Muscle of leg (tissue), 11 donors: ENCODE results near the gene ATR. TPM values are rescaled to one million over a fixed set of nuclear protein-coding genes. Genes with fewer than 3 reads are reported as not detected.
A peak's percentile ranks its signal among the peaks of the same experiment; 100 is the strongest.

ENCODE experiments used
- DNase-seq: peaks from one replicate; pipeline ENCODE4 v3.0.0; 2013
- H3K27ac ChIP-seq: one replicate; pipeline ENCODE4 v1.5.1; 2013; ENCODE audit warnings: mild to moderate bottlenecking, low read length, control low read depth
- H3K27me3 ChIP-seq: one replicate; pipeline ENCODE4 v1.6.1; 2013; ENCODE audit warnings: low read length; ENCODE audit not compliant: control insufficient read depth, insufficient read depth
- H3K36me3 ChIP-seq: one replicate; pipeline ENCODE4 v1.6.1; 2013; ENCODE audit warnings: low read length; ENCODE audit not compliant: control insufficient read depth, insufficient read depth
- H3K4me1 ChIP-seq: one replicate; pipeline ENCODE4 v1.6.1; 2013; ENCODE audit warnings: low read length; ENCODE audit not compliant: control insufficient read depth, insufficient read depth
- H3K4me3 ChIP-seq: one replicate; pipeline ENCODE4 v1.5.1; 2013; ENCODE audit warnings: low read length, control low read depth
- H3K9me3 ChIP-seq: replicated peaks from 2 replicates; pipeline ENCODE4 v1.6.1; 2013; ENCODE audit warnings: low read depth, low read length; ENCODE audit not compliant: control insufficient read depth
- WGBS: methylation state at CpG from one replicate; pipeline ENCODE4 v1.1.5; 2013; ENCODE audit warnings: missing lambda C conversion rate; ENCODE audit not compliant: insufficient coverage; 5-methylcytosine and 5-hydroxymethylcytosine counted together
- polyA plus RNA-seq, 8 donors: library from polyadenylated mRNA; unstranded; fragments of 120-200 nt; gene quantifications; one replicate each; pipeline versions ENCODE4 v1.2.1 to v1.2.3, GENCODE V29; 2013; ENCODE audit warnings: inconsistent platforms in 1 of 8, low replicate concordance in 1 of 8; ENCODE audit not compliant: insufficient read length in 8 of 8, insufficient read depth in 1 of 8
- total RNA-seq: library from RNA; stranded (reverse); fragments of 120-200 nt; gene quantifications from one replicate; pipeline ENCODE4 v1.2.4, GENCODE V29; 2013

The ATR gene
- total and polyA plus RNA-seq, 9 donors = 9.8 to 16.2 (median 11.4) TPM

DNA sequence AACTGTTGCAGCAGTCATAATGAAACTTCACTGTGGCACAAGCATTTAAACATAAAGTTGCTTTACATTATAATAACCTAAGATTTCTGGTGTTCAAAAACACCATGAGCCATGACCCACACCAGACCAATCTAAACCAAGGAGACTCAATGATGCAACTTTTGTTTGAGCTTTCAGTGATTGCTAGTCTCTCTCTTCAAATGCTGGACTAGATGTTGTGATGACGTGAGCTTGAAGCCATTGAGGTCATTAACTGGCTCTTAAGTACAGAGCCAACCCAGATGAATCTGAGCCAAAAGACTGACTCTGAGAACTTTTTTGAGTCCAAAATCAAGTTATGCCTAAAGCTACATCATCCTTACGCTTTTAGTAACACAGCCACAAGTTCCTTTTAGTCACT is 36.5 kb downstream of the ATR start:
- no peaks in the 10 kb centered on the region for H3K27me3 ChIP-seq
- no peak for DNase-seq
- no peak overlapping the region for H3K4me3 ChIP-seq
- H3K4me1 ChIP-seq = no peaks in the 10 kb centered on the region
- no peak overlapping the region for H3K27ac ChIP-seq
- H3K36me3 ChIP-seq = peaks cover 5% of the 10 kb centered on the region
- no CpG with 5 or more reads among the region's 2 CpGs for whole genome bisulfite sequencing
- no peaks in the 10 kb centered on the region for H3K9me3 ChIP-seq

DNA sequence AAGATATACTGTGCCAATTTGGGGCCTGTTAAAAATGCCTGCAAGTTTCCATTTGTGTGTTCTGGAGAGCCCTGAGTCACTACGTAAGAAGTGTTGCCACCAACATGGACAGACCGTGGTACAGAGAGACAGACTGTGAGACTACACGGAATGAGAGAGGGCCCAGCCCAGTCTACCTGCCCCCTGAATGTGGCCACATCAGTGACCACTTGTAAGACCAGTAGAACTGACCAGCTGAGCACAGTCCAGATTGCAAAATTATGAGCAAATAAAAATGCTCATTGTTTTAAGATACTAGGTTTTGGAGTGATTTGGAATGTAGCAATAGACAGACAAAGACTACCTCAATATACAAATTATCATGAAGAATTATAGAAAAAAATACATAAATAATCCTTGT is 42.0 kb downstream of the ATR start:
- H3K36me3 ChIP-seq = peaks cover 12% of the 10 kb centered on the region
- H3K9me3 ChIP-seq = no peaks in the 10 kb centered on the region
- no peak overlapping the region for H3K27ac ChIP-seq
- DNase-seq = no peak
- H3K4me1 ChIP-seq = no peaks in the 10 kb centered on the region
- no peak overlapping the region for H3K4me3 ChIP-seq
- H3K27me3 ChIP-seq = no peaks in the 10 kb centered on the region
- 95% methylated on average over 3 of the region's 3 CpGs for WGBS

DNA sequence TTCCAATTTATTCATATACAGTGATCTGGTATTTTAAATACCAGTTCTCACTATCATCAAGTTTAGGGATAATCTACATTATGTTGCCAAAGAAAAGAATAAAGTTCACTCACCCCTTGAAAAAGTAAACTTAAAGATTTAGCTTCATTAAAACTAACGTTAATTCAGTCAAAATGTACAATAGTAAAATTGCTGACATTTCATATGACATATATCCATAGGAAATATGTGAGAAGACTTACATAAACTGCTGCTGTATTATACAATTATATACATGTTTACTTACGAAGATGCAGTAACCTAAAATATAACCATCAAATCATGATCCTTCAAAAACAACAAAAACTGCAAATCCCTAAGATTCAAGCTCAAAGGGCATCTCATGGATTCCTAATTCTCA is 44.0 kb downstream of the ATR start:
- peaks cover 12% of the 10 kb centered on the region for H3K36me3 ChIP-seq
- H3K27me3 ChIP-seq = no peaks in the 10 kb centered on the region
- no peak overlapping the region for H3K4me3 ChIP-seq
- H3K27ac ChIP-seq = no peak overlapping the region
- H3K4me1 ChIP-seq = no peaks in the 10 kb centered on the region
- H3K9me3 ChIP-seq = no peaks in the 10 kb centered on the region
- no peak for DNase-seq
- no CpG with 5 or more reads among the region's 2 CpGs for WGBS

DNA sequence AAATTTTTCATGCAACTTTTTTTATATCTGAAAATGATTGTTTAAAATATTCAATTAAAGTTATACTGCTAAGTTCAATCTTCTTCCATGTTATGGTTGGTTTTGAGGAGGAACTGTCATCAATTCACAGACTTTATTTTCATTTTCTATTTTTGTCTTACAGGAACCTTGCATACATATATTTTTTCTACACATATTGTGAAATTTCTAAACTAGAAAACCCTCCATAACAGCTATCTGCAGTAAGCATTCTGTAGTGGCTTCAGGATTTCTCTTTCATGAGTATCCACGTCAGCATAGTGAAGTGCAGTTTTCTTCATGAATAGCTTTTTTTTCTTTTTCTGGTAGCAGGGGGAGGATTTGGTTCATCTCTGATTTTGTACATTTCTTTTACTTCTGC is 48.2 kb downstream of the ATR start:
- Histone ChIP-seq H3K27ac (no peak overlapping the region), H3K36me3 (peaks cover 8% of the 10 kb centered on the region), H3K4me1 (no peaks in the 10 kb centered on the region), H3K27me3 (no peaks in the 10 kb centered on the region), H3K9me3 (no peaks in the 10 kb centered on the region), H3K4me3 (no peak overlapping the region)
- no CpG with 5 or more reads among the region's 1 CpG for WGBS
- DNase-seq = peak; percentile 5

DNA sequence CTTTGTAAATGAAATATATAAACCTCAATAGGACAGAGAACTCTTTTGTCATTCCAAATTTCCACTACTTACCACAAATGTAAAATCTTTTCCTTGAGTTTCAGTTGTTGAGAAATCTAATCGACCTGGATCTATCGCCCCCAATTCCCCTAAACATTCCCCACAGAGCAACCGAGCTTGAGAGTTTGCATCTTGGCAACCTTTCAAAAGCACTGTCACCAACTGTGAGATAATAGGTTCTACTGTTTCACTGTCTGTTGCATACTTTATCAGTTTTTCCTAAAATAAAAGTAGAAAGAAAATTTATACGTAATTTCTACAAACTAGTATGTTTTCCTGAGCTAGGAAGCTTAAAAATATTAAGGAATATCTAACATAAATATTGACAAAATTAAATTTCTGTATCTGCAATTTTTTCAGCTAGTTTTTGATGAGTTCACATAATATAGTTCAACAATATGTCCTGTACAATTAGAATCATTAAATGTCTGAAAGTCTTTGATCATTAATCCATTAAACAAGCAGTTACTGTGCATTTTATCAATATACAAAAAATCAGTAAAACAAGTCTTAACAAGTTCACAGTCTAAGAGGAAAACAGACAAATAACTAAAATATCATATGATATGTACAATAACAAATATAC is 54.5 kb downstream of the ATR start:
- Histone ChIP-seq H3K4me3 (no peak overlapping the region), H3K27ac (no peak overlapping the region), H3K27me3 (no peaks in the 10 kb centered on the region), H3K36me3 (peaks cover 4% of the 10 kb centered on the region), H3K4me1 (no peaks in the 10 kb centered on the region), H3K9me3 (peaks cover 5% of the 10 kb centered on the region)
- WGBS = 80% methylated on average over 1 of the region's 4 CpGs
- no peak for DNase-seq

DNA sequence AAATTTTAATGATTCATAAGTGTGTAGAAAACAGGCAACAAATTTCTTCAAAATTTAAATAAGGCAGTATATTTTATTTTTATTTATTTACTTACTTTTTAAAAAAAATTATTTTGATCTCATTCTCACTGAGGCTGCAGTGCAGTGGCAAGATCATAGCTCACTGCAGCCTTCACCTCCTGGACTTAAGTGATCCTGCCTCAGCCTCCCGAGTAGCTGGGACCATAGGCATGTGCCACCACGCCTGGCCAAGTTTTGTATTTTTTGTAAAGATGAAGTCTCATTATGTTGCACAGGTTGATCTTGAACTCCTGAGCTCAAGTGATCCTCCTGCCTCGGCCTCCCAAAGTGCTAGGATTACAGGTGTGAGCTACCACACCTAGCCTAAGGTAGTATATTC is 69.5 kb downstream of the ATR start:
- no peaks in the 10 kb centered on the region for H3K4me1 ChIP-seq
- no peaks in the 10 kb centered on the region for H3K9me3 ChIP-seq
- no peak overlapping the region for H3K4me3 ChIP-seq
- H3K27me3 ChIP-seq = no peaks in the 10 kb centered on the region
- DNase-seq = no peak
- H3K27ac ChIP-seq = no peak overlapping the region
- 100% methylated on average over 1 of the region's 3 CpGs for WGBS
- peaks cover 9% of the 10 kb centered on the region for H3K36me3 ChIP-seq

DNA sequence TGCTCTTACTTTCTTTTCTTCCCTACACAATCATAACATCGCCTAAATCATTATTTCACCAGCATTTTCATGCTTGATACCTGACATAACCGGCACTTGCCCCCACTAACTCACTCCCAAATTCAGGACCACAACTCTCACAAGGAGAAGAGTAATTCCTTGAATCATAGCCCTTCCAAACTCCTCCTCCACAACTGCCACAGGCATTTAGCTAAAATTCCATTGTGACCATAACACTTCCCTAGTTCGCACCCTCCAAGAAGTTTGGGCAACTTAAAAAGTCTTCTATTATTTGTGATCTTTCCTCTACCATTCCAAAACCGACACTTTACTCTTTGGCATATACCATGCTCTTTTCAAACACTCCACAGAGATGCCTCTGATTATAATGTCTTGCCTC is 71.3 kb downstream of the ATR start:
- Histone ChIP-seq H3K4me3 (no peak overlapping the region), H3K27ac (no peak overlapping the region), H3K4me1 (no peaks in the 10 kb centered on the region), H3K36me3 (peaks cover 9% of the 10 kb centered on the region), H3K9me3 (no peaks in the 10 kb centered on the region), H3K27me3 (no peaks in the 10 kb centered on the region)
- WGBS = 100% methylated on average over 4 of the region's 4 CpGs
- DNase-seq = no peak

DNA sequence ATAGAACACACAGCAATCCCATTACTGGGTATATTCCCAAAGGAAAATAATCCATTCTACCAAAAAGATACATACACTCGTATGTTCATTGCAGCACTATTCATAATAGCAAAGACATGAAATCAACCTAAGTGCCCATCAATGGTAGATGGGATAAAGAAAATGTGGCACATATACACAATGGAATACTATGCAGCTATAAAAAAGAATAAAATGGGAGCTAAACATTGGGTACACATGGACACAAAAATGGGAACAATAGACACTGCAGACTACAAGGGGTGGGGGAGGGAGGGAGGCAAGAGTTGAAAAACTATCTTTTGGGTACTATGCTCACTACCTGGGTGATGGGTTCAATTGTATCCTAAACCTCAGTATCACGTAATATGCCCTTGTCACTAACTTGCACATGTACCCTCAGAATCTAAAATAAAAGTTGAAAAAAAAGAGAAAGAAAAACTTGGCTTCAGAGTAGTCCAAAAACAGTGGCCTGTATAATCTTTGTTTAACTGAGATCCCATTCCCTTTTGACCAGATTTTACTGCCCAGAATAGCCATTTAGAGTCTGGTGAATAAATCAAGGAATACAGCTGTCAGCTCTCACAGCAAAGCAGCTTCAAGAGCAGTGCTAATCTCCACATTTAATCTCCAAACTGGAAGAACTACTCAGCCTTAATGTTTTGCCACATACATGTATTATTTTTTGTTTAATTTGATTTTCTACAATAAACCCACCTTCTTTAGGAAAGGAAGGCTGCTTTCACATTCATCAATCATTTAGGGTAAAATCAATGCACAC is 76.1 kb downstream of the ATR start:
- no CpG with 5 or more reads among the region's 2 CpGs for WGBS
- H3K27me3 ChIP-seq = no peaks in the 10 kb centered on the region
- no peaks in the 10 kb centered on the region for H3K9me3 ChIP-seq
- DNase-seq = no peak
- H3K36me3 ChIP-seq = peaks cover 8% of the 10 kb centered on the region
- no peaks in the 10 kb centered on the region for H3K4me1 ChIP-seq
- no peak overlapping the region for H3K27ac ChIP-seq
- H3K4me3 ChIP-seq = no peak overlapping the region

DNA sequence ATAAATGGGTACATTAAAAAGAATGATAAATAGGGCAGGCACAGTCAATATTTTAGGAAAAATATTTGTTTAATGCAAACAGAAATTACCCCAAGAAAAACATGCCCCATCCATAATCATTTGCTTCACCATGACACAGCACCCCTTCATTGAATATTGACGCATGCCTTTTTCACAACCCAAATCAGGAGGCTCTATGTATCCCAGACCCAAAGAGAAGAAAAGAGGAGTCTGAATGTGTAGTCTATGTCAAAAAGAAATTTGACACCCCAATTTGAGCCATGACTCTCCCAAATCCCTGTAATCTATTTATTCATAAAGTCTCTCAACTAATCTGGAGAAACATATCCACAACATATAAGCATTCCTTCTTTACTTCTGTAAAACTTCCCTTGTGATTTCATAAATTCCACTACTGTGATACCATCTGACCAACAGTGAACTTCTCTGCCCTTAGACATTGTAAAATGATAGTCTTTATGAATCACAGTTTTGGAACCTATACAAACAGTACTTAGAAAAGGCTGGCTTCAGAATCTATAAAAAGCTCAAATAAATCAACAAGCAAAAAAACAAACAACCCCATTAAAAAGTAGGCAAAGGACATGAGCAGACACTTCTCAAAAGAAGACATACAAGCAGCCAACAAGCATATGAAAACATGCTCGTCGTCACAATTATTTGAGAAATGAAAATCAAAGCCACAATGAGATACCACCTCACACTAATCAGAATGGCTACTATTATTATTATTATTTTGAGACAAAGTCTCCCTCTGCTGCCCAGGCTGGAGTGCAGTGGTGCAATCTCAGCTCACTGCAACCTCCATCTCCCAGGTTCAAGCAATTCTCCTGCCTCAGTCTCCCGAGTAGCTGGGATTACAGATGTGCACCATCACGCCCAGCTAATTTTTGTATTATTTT is 77.3 kb downstream of the ATR start:
- Histone ChIP-seq H3K27me3 (no peaks in the 10 kb centered on the region), H3K4me3 (no peak overlapping the region), H3K27ac (no peak overlapping the region), H3K4me1 (no peaks in the 10 kb centered on the region), H3K9me3 (no peaks in the 10 kb centered on the region), H3K36me3 (peaks cover 13% of the 10 kb centered on the region)
- WGBS = 100% methylated on average over 1 of the region's 5 CpGs
- DNase-seq = peak; percentile 11

DNA sequence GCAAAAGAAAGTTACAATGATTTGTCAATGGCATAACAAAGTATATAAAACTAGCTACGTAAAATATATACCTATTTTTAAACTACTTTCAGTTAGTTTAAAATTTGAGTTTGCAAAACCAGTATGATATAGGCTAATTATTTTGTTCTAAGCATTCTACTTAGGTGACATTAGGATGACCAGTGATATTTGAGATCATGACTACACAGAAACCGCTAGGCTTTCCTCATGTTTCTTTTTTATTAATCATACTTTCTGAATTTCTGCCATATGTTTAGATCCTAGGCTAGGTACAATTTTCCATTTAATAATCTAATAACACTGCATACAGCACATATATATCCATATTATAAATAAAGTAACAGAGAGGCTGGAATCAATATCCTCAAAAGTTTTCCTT is 78.3 kb downstream of the ATR start:
- WGBS = no CpG with 5 or more reads among the region's 2 CpGs
- Histone ChIP-seq H3K36me3 (peaks cover 14% of the 10 kb centered on the region), H3K9me3 (no peaks in the 10 kb centered on the region), H3K27ac (no peak overlapping the region), H3K27me3 (no peaks in the 10 kb centered on the region), H3K4me1 (no peaks in the 10 kb centered on the region), H3K4me3 (no peak overlapping the region)
- DNase-seq = no peak
